ENCODE measurements around the gene RGL4. TPM values are rescaled to one million over a fixed set of nuclear protein-coding genes. Genes with fewer than 3 reads are reported as not detected.
A peak's percentile ranks its signal among the peaks of the same experiment; 100 is the strongest.

Gene RGL4
- total and polyA plus RNA-seq, 2 of the 13 experiments (the other 11 are each of a cell fraction or from before 2014, with no cell fraction given), result not detected

DNA sequence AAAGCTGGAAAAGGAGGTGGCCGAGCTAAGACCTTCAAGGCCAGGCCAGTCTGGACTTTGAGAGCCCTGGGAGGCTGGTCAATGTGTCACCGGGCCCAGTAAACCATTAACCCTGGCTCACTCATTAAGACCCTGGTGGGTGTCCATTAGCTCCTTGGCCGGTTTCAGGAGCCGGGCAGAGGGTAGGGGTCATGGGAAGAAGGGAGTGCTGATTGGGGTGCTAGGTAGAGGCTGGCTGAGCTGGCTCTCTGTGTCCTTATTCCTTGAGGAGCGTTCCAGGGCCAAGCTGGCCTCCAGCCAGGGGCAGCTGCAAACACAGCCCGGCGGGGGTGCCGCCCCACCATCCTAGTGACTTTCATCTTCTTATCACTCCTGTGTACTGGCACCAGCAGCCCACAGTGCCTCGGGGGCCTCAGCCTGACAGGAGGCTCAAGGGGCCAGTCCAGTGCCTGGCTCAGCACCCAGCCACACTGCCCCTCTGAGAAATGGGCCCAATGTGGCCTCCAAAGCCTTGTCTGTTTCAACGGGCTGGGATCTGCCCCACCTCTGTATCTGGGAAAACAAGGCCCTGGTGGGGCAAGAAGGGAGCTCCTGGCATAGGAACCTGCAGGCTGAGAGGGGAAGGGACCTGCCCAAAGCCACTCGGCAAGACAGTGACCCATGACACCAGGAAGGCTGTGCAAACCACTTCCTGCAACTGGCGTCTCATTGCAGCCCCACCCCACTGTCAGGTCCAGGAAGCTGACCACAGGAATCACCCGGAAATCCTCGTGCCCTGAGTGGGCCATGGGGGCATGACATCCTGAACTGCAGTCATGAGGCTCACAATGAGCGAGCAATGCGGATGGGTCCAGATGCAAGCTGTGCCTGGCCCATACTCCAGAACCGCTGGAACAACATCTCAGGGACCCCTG lies 15.1 kb upstream of the RGL4 start (continued):
- TF ChIP-seq ZNF550 (CRISPR knock-in tag; IDR thresholded peaks at IDR 0.05; ENCODE audit: borderline replicate concordance) (no peak), TEAD3 (CRISPR knock-in tag; optimal IDR thresholded peaks at IDR 0.05; ENCODE audit: borderline replicate concordance) (no peak), ZSCAN29 (CRISPR knock-in tag; conservative IDR thresholded peaks at IDR 0.05) (no peak), ZBTB21 (CRISPR knock-in tag; IDR thresholded peaks at IDR 0.05) (no peak), EZH2 (conservative IDR thresholded peaks at IDR 0.05; ENCODE audit: low read depth, low read length) (no peak), KDM6A (CRISPR knock-in tag; IDR thresholded peaks at IDR 0.05; ENCODE audit: low read depth) (peak; percentile 66), REL (CRISPR knock-in tag; conservative IDR thresholded peaks at IDR 0.05) (no peak), FIP1L1 (IDR thresholded peaks at IDR 0.05; ENCODE audit: borderline replicate concordance, insufficient read depth, low read depth, low read length) (no peak), RBM39 (IDR thresholded peaks at IDR 0.05; ENCODE audit: low read depth, low read length, poor library complexity, severe bottlenecking) (no peak), KDM5B (CRISPR knock-in tag; IDR thresholded peaks at IDR 0.05; ENCODE audit: borderline replicate concordance) (no peak; the same call in 1 of the 2 replicates), ZNF878 (CRISPR knock-in tag; IDR thresholded peaks at IDR 0.05) (no peak), PHF8 (CRISPR knock-in tag; IDR thresholded peaks at IDR 0.05) (0 out of 2 replicates have a peak, but pooled peaks have one; percentile 36), KLF11 (CRISPR knock-in tag; IDR thresholded peaks at IDR 0.05) (no peak), TARDBP (CRISPR knock-in tag; IDR thresholded peaks at IDR 0.05) (no peak), HNF4G (IDR thresholded peaks at IDR 0.05; ENCODE audit: borderline replicate concordance, low read depth, low read length) (no peak), HNF4G (CRISPR knock-in tag; IDR thresholded peaks at IDR 0.05; ENCODE audit: borderline replicate concordance, low read depth) (peak; percentile 35; the same call in 1 of the 2 replicates)
- TF ChIP-seq, protein P1, sequence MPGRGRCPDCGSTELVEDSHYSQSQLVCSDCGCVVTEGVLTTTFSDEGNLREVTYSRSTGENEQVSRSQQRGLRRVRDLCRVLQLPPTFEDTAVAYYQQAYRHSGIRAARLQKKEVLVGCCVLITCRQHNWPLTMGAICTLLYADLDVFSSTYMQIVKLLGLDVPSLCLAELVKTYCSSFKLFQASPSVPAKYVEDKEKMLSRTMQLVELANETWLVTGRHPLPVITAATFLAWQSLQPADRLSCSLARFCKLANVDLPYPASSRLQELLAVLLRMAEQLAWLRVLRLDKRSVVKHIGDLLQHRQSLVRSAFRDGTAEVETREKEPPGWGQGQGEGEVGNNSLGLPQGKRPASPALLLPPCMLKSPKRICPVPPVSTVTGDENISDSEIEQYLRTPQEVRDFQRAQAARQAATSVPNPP (CRISPR knock-in tag; IDR thresholded peaks at IDR 0.05), result no peak
- TF ChIP-seq, protein P2, sequence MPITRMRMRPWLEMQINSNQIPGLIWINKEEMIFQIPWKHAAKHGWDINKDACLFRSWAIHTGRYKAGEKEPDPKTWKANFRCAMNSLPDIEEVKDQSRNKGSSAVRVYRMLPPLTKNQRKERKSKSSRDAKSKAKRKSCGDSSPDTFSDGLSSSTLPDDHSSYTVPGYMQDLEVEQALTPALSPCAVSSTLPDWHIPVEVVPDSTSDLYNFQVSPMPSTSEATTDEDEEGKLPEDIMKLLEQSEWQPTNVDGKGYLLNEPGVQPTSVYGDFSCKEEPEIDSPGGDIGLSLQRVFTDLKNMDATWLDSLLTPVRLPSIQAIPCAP (CRISPR knock-in tag; IDR thresholded peaks at IDR 0.05; ENCODE audit: low read depth), result no peak
- TF ChIP-seq, protein P3, sequence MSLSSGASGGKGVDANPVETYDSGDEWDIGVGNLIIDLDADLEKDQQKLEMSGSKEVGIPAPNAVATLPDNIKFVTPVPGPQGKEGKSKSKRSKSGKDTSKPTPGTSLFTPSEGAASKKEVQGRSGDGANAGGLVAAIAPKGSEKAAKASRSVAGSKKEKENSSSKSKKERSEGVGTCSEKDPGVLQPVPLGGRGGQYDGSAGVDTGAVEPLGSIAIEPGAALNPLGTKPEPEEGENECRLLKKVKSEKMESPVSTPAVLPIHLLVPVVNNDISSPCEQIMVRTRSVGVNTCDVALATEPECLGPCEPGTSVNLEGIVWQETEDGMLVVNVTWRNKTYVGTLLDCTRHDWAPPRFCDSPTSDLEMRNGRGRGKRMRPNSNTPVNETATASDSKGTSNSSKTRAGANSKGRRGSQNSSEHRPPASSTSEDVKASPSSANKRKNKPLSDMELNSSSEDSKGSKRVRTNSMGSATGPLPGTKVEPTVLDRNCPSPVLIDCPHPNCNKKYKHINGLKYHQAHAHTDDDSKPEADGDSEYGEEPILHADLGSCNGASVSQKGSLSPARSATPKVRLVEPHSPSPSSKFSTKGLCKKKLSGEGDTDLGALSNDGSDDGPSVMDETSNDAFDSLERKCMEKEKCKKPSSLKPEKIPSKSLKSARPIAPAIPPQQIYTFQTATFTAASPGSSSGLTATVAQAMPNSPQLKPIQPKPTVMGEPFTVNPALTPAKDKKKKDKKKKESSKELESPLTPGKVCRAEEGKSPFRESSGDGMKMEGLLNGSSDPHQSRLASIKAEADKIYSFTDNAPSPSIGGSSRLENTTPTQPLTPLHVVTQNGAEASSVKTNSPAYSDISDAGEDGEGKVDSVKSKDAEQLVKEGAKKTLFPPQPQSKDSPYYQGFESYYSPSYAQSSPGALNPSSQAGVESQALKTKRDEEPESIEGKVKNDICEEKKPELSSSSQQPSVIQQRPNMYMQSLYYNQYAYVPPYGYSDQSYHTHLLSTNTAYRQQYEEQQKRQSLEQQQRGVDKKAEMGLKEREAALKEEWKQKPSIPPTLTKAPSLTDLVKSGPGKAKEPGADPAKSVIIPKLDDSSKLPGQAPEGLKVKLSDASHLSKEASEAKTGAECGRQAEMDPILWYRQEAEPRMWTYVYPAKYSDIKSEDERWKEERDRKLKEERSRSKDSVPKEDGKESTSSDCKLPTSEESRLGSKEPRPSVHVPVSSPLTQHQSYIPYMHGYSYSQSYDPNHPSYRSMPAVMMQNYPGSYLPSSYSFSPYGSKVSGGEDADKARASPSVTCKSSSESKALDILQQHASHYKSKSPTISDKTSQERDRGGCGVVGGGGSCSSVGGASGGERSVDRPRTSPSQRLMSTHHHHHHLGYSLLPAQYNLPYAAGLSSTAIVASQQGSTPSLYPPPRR (CRISPR knock-in tag; IDR thresholded peaks at IDR 0.05; ENCODE audit: borderline replicate concordance), result no peak
- TF ChIP-seq, protein P4, sequence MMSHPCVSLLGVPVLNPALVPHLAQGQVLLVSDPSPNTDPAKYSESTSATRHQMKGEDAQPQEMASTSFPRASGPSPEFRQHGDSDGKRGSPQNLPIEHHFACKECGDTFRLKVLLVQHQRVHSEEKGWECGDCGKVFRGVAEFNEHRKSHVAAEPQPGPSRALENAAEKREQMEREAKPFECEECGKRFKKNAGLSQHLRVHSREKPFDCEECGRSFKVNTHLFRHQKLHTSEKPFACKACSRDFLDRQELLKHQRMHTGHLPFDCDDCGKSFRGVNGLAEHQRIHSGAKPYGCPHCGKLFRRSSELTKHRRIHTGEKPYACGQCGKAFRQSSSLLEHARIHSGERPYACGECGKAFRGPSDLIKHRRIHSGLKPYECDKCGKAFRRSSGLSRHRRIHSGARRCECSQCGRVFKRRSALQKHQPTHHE (CRISPR knock-in tag; IDR thresholded peaks at IDR 0.05; ENCODE audit: borderline replicate concordance), result no peak
